HG02678 (cell line): ENCODE results near the gene HIVEP1.

Experiments used
- ATAC-seq: cut with Tn5 transposase; IDR thresholded peaks from one replicate; pipeline ENCODE4 v1.9.1; 2021; ENCODE audit warnings: mild to moderate bottlenecking, moderate library complexity; ENCODE audit not compliant: unreplicated experiment

HIVEP1 gene

DNA sequence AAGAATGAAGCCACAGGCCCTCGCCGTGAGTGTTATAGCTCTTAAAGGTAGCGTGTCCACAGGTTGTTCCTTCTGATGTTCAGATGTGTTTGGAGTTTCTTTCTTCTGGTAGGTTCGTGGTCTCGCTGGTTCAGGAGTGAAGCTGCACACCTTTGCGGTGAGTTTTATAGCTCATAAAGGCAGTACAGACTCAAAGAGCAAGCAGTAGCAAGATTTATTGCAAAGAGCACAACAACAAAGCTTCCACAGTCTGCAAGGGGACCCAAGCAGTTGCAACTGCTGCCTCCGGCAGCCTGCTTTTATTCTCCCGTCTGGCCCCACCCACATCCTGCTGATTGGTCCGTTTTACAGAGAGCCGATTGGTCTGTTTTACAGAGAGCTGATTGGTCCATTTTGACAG, 5.2 kb downstream of the HIVEP1 start:
- no peak for ATAC-seq

DNA sequence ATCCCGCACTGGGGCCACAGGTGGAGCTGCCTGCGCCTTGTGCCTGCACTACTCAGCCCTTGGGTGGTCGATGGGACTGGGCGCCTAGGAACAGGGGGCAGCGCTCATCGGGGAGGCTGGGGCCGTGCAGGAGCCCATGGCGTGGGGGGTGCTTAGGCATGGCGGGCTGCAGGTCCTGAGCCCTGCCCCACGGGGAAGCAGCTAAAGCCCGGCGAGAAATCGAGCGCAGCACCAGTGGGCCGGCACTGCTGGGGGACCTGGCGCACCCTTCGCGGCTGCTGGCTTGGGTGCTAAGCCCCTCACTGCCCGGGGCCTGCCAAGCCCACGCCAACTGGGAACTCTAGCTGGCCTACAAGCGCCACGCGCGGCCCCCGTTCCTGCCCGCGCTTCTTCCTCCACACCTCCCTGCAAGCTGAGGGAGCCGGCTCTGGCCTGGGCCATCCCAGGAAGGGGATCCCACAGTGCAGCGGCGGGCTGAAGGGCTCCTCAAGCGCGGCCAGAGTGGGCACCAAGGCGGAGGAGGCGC, 5.8 kb downstream of the HIVEP1 start:
- ATAC-seq = no peak

DNA sequence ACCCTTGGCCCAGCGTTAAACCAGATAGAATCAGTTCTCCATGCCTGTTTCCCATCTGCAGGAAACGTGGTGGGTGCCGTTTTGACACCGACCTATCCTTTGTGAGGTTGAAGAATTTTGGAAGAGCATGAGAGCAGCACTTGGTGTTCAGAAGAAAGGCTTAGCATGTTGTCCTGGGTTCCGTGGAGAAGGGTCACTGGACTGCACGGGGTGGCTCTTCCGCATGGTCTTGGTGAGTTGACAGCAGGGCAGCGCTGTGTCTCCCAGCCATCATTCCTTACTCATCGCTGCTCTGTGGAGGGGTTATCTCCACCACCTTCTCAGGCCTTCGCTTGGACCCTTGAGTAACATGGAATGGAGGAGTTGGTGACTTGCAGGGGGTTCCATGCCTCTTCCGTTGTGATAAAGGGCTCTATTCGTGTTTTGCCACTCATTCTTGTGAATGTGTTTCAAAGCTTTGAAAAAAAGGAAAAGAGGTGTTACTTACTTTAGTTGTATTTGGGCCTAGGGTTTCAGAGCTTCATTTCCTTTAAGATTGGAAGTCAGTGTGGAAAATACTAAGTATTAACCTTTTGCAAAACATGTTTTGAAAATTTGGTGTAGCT, 8.2 kb downstream of the HIVEP1 start:
- ATAC-seq = no peak

DNA sequence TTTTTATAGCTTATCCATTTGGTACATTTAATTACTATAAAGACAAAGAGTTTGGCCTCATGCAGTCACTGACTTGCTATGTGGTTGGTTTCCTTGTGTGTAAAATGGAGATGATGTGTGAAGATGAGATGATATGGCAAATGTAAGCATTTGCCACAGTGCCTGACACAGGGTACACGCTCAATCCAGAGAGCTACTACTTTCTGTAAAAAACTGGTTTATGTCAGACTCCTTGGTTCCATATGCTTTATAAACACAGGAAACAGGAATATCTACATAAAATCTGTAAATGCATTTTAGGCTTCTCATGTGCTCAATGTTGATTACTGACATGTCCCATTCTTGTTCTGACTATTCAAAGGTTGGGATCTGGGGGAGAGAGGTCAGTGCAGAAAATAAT, 10.4 kb downstream of the HIVEP1 start:
- ATAC-seq = no peak

DNA sequence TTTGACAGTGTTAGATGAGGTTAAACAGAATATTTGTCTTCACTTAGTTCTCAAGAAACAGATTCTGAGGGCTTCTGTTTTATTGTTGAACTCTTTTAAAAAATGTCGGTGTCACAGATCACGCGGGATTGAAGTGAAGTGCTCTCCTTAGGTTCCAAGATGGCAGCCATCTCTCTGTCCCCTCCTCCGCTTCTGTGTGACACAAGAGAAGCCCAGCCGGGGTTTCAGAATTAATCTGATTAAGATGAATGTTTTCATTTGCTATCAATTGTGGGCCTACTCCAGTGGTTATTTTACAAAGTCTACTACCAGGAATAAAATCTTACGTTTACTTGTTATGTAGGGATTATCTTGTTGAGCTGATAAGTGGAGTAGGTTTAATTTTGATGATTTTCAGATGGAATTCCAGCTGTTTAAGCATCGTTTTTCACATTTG, 10.9 kb downstream of the HIVEP1 start:
- no peak for ATAC-seq

DNA sequence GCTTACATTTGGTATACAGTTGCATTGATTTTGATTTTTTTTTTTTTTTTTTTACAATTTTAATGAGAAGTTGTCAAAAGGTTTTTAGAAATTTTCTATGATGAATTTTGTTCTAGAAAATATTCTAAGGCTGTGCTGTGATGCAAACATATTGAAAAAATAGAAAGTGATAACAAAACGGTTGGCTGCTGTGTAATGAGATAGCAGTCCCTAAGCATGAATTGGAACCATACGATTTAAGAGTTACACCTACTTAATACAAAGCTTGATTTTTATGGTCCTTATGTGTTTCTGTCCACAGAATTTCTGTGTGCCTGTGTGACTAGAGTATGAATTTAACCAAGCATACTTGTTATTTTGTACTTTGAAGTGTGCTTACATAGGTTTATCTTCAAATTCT, 12.1 kb downstream of the HIVEP1 start:
- ATAC-seq = no peak

DNA sequence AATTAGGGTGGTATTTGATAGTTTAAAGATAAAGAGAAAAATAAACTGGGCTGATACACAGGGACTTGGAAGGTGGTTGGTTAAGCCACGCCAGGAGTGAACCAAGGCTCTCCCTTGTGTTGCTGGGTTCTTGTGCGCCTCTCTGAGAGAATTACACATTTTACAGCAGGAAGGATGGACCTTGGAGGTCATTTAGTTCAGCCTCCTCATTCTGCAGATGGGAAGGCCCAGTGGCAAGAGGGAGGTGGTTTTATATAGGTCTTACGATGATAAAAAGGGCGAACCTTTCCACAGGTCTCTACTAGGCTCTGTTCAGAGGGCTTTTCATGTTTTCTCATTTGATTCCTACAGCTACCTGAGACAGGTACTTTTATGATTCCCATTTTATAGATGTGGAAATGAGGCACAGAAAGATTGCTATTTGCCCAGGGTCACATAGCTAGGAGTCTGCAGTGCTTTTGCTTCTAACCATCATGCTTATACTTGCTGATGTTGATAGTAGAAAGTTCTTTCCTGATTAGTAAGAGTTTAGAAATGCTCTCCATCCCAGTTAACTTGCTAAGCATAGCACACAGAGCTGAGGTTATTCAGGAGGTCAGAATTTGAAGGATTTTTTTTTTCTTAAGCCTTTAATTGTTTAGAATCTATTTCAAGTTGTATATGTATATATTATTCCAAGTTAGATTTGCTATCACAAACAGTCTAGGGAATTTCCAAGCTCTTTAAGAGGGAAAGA, 12.8 kb downstream of the HIVEP1 start:
- no peak for ATAC-seq

DNA sequence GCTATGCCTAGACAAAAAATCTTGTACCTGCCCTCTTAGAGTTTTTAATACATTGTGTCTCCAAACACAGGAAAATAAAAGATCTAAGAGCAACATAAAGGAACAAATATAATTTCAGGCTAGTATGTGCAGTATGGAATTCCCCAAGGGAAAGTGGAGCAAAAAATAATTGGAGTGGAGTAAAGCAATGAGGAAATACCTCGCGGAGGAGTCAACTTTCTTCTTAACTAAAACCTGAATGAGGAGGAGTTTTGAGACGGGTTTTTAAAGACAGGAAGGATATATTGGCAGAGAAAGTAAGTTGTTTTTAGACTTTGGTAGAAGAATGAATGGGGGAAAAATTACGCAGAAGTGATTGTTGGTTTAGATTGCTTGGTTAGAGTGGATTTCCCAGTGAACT, 14.0 kb downstream of the HIVEP1 start:
- ATAC-seq = no peak

DNA sequence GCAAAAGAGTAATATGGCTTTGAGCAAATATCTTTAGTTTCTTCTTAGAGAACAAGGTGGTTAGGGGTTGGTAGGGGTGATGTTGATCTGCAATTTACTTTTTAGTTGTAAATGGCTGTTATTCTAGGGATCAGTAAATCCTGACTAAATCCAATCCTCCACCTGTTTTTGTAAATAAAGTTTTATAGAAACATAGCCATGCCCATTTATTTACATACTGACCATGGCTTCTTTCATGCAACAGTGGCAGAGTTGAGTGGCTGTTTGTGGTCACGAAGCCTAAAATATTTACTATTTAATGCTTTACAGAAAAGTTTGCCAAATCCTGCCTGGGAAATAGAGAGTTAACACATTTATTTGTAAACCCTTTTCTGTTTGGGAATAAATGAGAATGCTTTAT, 14.7 kb downstream of the HIVEP1 start:
- ATAC-seq = no peak

DNA sequence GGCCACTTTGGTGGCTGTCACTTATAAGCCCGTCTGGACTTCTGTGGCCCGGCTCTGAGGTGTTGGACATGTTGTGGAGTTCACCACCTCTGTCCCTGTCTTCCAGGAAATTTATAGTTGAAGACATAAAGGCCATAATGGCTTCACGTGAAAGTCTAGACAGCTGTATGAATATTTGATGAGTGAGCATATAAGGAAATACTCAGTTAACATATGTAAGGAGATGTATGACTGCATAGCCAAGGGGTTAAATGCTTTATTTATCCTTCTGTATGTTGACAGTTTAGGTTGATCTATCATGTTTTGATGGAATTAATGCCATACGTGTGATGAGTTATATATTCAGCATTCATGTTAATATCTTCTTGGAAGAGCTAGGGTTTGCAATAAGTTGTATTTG, 16.1 kb downstream of the HIVEP1 start:
- ATAC-seq = no peak

DNA sequence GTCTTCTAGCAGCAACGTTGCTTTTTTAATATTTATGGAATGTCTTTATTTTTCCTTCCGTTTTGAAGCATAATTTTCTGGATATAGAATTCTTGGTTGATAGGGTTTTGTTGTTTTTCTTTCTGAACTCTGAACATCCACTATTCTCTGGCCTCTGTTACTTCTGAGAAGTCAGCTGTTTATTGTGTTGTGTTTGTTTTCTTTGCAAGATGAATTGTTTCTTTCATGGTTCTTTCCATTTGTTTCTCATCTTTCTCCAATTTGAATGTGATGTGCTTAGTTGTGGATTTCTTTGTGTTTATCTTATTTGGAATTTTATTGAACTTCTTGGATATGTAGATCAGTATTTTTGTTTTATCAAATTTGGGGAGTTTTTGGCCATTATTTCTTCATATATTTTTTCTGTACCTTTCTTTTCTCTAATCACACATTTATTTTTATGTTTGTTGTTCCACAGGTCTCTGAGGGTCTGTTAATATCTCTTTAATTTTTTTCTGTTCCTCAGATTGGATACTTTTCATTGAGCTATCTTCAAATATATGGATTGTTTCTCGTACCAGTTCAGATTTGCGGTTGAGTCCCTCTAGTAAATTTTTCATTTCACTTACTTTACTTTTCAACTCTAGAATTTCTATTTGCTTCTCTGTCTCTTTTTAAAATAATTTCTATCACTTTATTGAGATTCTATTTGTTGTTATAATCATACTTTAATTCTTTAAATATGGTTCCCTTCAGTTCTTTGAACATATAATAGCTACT, 18.0 kb downstream of the HIVEP1 start:
- ATAC-seq = no peak

DNA sequence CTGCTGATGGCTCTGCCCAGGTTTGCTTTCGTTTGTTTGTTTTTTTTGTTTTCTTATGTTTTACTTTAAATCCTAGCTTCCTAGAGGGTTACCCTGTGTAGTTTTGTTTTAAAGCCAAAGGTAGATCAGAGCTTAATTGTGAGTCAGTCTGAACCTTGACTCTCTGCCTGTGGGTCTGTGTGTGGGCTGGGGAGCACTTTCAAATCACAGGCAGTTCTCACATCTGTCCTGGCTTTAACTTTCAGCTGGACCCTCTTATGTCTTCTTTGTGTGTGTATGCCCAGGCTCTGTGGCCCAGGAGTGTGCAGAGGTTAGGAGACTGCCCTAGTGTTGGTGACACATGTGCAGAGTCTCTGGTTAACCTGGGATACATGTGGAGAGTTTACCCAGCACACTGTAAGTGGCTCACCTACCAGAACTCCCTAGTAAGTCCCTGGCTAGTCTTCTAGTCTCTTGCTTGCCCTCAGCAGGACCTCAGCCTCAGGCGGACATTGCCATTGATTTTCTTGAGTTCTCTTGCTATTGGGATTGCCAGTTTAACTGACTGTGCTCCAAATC, 19.0 kb downstream of the HIVEP1 start:
- ATAC-seq = no peak

DNA sequence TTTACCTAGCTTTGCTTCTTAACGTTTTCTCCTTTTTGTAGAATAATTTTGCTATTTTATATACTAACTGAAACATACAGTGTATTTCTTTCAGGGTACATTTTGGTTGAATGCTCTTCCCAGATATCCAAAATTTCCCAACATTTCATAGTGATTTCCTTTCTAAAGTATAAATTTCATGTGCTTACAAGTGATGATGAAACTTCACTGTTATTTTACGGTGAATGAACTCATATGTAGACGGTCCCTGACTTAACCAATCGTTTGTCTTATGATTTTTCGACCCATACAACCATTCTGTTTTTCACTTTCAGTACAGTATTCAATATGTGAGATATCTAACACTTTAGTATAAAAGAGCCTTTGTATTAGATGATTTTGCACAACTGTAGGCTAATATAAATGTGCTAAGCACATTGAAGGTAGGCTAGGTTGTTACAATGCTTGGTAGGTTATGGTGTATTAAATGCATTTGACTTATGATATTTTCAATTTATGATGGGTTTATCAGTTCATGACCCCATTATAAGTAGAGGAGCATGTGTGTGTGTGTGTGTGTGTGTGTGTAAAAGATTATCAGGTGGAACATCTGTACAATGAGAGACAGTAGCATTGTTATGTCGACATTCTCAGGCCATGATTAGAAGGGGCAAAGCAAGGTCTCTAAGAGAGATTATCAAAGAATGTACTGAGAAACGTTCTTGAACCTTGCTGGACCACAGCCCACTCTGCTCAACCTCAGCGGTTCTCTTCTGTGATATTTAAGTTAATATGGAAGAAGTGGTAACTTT, 20.9 kb downstream of the HIVEP1 start:
- no peak for ATAC-seq

DNA sequence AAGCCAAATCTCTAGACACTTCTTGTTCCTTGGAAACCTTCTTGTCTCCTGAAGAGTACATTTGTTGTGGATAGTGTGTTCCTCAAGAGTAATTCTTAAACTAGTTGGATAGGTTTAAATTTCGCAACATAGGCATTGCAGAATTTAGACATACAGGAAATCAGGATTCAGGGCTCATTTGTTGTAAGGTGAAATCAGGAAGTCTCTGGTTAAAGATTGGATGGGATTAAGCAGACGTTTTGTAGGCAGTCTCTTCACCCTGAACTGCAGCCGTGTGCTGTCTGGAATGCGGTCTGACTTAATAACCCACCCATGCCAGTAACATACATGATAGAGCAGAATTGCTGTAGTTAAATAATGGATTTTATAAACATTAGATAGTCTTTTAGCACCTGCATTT, 21.7 kb downstream of the HIVEP1 start:
- no peak for ATAC-seq

DNA sequence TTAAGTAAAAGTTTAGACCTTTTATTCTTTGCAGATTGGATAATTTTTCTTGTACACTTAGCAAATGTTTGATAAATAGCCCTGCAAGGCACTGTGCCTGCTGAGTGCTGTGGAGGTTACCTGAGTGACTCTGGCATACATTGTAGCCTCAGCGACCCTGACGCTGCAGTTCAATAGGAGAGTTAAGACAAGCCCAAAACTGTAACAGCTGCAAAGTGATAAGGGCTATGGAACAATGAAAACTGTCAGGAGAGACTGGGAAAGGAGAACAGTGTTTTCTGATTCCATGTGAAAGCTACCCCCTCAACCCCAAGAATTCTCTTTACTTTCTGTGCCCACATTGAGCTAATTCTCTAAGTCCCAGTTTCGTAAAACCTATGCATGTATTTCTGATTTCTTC, 22.2 kb downstream of the HIVEP1 start:
- ATAC-seq = no peak

DNA sequence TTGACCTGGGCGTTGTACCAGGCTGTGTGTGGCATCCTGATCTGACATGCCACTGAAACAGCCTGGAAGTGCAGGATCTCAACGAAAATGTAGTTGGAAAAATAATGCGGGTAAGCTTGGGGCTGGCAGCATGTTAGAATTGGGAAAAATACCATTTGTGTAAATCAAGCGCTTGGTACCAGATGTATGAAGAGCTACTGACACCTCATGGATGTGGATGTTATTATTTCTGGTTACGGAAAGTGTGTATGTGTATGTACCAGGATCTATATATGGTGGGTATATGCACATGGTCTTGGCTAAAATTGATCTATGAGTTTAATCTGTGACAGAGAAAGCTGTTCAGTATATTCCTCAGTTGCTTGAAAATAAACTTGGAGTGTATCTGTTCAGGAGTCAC, 22.7 kb downstream of the HIVEP1 start:
- no peak for ATAC-seq

DNA sequence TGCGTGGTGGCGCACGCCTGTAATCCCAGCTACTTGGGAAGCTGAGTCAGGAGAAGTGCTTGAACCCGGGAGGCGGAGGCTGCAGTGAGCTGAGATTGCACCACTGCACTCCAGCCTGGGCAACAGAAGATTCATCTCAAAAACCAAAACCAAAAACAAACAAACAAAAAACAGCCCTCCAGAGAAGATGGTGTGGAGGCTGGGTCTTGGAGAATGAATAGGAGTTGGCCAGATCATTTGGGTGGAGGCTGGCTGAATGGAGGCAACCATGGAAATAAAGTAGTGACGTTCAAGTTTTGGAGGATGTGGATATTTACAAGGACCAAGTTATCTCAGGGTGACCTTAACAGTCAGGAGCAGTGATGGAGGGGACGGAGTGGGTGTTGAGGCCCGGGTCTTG, 24.7 kb downstream of the HIVEP1 start:
- ATAC-seq = no peak

DNA sequence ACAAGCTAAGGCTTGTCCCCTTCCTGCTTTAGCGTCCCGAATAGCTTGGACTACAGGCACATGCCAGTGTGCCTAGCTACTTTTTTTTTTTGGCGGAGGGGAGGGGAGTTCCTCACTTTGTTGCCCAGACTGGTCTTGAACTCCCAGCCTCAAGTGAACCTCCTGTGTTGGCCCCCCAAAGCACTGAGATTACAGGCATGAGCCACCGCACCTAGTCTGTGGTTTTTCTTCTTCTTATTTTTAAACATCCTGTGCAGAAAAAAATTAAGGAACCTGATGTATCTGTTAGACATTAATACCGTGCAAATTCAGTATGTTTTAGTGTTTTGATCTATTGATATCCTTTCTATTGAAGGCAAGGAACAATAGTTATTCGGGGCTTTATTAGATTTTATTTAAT, 25.7 kb downstream of the HIVEP1 start:
- ATAC-seq = no peak

DNA sequence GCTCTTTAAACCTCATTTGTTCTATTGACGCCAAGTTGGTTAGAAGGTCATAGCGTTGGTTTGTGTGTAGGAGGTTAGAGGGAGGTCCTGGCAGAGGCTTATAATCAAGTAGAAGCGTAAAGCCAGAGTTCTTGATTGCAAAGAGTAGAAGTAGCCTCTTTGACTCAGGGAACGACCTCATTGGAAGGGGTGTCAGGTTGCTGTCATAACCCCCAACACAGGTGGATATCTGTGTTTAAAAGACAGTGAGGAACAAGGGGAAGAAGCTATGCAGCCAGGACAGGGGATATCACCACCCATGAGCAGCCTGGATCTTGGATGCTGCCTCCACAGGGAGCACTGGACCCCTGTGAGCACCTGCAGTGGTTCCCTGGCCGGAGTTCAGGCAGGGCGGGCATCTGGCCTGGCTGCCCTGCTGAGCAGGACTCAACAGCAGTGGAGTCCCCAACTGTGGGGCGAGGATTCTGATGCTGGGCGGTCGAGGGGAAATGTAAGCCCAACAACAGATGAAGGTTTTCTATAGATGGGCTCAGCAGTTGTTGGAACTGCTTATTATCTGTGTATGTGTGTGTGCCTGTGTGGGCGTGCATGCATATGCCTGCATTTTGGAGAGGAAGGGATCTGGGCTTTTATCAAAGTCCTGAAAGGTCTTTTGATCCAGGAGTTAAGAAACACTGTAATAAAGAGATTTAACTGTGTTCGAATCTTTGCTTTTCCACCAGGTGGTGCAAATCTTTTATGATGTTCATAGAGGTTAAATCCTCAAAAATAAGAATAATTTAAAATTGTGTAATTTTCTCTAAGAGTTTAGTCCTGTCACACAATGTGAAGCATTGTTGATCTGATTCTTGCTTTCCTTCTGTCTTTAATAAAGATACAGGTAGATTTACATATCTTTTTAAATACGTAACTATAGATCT, 27.7 kb downstream of the HIVEP1 start:
- no peak for ATAC-seq

DNA sequence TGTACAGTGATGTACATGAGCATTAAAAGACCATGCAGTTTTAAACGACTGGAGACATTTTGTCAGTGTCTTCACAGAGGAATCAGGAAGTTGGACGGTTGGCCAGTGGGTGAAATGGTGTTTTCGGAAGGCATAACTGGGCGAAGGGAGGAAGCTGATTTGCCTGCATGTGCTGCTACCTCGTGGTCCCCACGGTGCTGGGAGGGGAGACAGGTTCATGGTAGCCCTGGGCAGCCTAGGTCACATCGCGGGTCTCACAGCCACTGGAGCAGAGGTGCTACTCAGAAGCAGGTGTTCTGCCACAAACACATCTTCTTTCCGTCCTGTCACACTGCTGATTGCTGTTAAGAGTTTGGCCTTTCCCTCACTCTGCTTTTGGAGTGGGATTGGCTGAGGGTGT, 35.2 kb downstream of the HIVEP1 start:
- peak; percentile 35 for ATAC-seq
